ENCODE results near the gene TMEFF1. TPM values are rescaled to one million over a fixed set of nuclear protein-coding genes. Genes with fewer than 3 reads are reported as not detected.

The TMEFF1 gene
- total RNA-seq, 1 donor from 2014 or later, result 0.20 TPM

- no peak for ATAC-seq
- DNase-seq (ENCODE audit: low spot score), result no peak
Observed at GRCh38 chr9:100567856-100568255, 94.9 kb downstream of the TMEFF1 start.

GRCh38 chr9:100573655-100574260, 100.8 kb downstream of the TMEFF1 start:
- ATAC-seq, result no peak
- no peak for DNase-seq (ENCODE audit: low spot score)

- ATAC-seq, result no peak
- no peak for DNase-seq (ENCODE audit: low spot score)
Observed at GRCh38 chr9:100575006-100575405, 102.1 kb downstream of the TMEFF1 start.

GRCh38 chr9:100575765-100576386, 102.9 kb downstream of the TMEFF1 start:
- no peak for ATAC-seq
- no peak for DNase-seq (ENCODE audit: low spot score)

GRCh38 chr9:100577776-100578448, 105.0 kb downstream of the TMEFF1 start, which contains the start of gene CAVIN4:
Gene CAVIN4, plus strand, starts transcription at chr9:100578079. Its CDS starts 65 bp downstream, at chr9:100578144.
- ATAC-seq, result no peak
- no peak for DNase-seq (ENCODE audit: low spot score)

- no peak for ATAC-seq
- DNase-seq (ENCODE audit: low spot score), result no peak
Observed at GRCh38 chr9:100578610-100579009, 105.7 kb downstream of the TMEFF1 start.

GRCh38 chr9:100579665-100580064, 106.7 kb downstream of the TMEFF1 start:
- ATAC-seq, result no peak
- no peak for DNase-seq (ENCODE audit: low spot score)

GRCh38 chr9:100580257-100580656, 107.3 kb downstream of the TMEFF1 start:
- DNase-seq (ENCODE audit: low spot score) (no peak), ATAC-seq (no peak)

GRCh38 chr9:100581081-100581480, 108.1 kb downstream of the TMEFF1 start:
- no peak for ATAC-seq

GRCh38 chr9:100581661-100582060, 108.7 kb downstream of the TMEFF1 start:
- no peak for DNase-seq (ENCODE audit: low spot score)
- ATAC-seq, result no peak

More at GRCh38 chr9:100581081-100581480, 108.1 kb downstream of the TMEFF1 start:
- DNase-seq (ENCODE audit: low spot score), result no peak

GRCh38 chr9:100583014-100583802, 110.3 kb downstream of the TMEFF1 start:
- DNase-seq (ENCODE audit: low spot score) (no peak), ATAC-seq (no peak)

- DNase-seq (ENCODE audit: low spot score) (no peak), ATAC-seq (no peak)
Observed at GRCh38 chr9:100584951-100585350, 112.0 kb downstream of the TMEFF1 start.

- DNase-seq (ENCODE audit: low spot score), result no peak
- no peak for ATAC-seq
Observed at GRCh38 chr9:100586093-100586492, 113.1 kb downstream of the TMEFF1 start.

- ATAC-seq, result no peak
- no peak for DNase-seq (ENCODE audit: low spot score)
Observed at GRCh38 chr9:100587375-100587774, 114.4 kb downstream of the TMEFF1 start.

GRCh38 chr9:100589582-100589981, 116.6 kb downstream of the TMEFF1 start:
- no peak for ATAC-seq
- DNase-seq (ENCODE audit: low spot score), result no peak

- DNase-seq (ENCODE audit: low spot score) (no peak), ATAC-seq (no peak)
Observed at GRCh38 chr9:100590481-100590880, 117.5 kb downstream of the TMEFF1 start.

- ATAC-seq (no peak), DNase-seq (ENCODE audit: low spot score) (no peak)
Observed at GRCh38 chr9:100591139-100591538, 118.2 kb downstream of the TMEFF1 start.

GRCh38 chr9:100591639-100592412, 118.9 kb downstream of the TMEFF1 start:
- ATAC-seq, result peak; percentile 23
- DNase-seq (ENCODE audit: low spot score), result no peak

- ATAC-seq, result peak; percentile 81
- no peak for DNase-seq (ENCODE audit: low spot score)
Observed at GRCh38 chr9:100595391-100596199, 122.6 kb downstream of the TMEFF1 start.

GRCh38 chr9:100597236-100597635, 124.3 kb downstream of the TMEFF1 start:
- DNase-seq (ENCODE audit: low spot score) (no peak), ATAC-seq (no peak)

Measured in left lobe of liver (tissue), 2 donors.